Measurements from ENCODE around the gene CYCS.

GRCh38 chr7:25139536-25139935, 14.5 kb upstream of the CYCS start:
- TF ChIP-seq CTCF (IDR thresholded peaks at IDR 0.05) (no peak), POLR2A (IDR thresholded peaks at IDR 0.05) (no peak)
